ENCODE results near the gene ELMO1.

- TF ChIP-seq POLR2A (IDR thresholded peaks at IDR 0.05; ENCODE audit: low read length) (no peak), TFCP2L1 (CRISPR knock-in tag; IDR thresholded peaks at IDR 0.05) (no peak), SREBF2 (IDR thresholded peaks at IDR 0.05) (no peak), RAD21 (conservative IDR thresholded peaks at IDR 0.05 in 1 of 2, IDR thresholded peaks at IDR 0.05 in 1 of 2) (no peak)
Measured at GRCh38 chr7:36870625-36871354, 577.9 kb downstream of the ELMO1 start.

Data from A549 (cell line).